Measurements from ENCODE around the gene AIFM3.

Gene AIFM3

DNA sequence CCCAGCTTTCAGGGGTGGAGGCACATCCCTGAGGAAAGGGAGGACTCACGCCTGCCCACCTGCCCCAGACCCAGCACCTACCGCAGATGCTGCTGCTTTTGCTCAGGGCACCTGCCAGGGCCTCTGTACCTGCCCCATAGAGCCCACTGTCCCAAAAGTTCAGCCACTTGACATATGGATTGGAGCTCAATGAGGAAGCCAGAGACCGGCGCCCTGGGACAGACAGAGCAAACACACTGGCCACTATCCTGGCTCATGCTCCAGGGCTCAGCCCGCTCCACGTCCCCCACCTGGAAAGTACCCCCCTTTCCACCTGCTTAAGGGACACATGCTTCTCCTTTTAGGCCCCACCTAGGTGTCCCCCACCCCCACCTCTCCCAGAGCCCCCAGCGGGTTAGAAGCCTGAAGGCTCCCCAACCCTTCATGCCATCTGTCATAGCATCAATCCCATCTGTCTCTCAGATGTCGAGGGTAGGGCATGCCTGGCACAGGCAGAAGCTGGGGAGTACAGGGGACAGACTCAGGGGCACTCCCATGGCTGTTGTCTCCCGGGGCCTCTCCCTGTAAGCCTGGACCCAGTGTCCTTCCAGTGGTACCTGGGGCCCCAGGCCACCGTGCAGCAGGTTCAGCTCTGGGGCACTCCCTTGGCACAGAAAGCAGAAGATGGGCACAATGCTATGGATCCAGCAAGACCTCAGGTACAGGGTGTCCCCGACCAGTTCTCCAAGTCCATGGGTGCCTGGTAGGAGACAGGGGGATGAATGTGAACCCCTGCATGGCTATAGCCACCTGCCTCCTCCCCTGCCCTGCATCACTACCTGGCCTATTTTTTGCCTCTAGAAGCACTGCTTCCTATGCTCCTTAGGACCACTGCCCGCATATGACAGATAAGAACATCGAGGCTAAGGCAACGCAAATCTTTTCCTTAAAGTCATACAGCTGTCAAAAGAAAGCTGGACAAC lies 45.7 kb downstream of the AIFM3 start:
- no peak for ATAC-seq (replicated peaks)
- peak overlapping the region; percentile 80 to 88 for H3K4me3 Mint-ChIP-seq
- no peak for DNase-seq
- H3K36me3 Mint-ChIP-seq (ENCODE audit: insufficient read depth), result peaks cover 8% of the 10 kb centered on the region
- H3K27ac Mint-ChIP-seq, result peak overlapping the region; percentile 92 to 98
- H3K4me1 Mint-ChIP-seq (ENCODE audit: low read depth in 2 of 2), result peaks cover 20 to 30% of the 10 kb centered on the region in 2 donors
- no peaks in the 10 kb centered on the region for H3K27me3 Mint-ChIP-seq
- H3K9me3 Mint-ChIP-seq, result no peaks in the 10 kb centered on the region

DNA sequence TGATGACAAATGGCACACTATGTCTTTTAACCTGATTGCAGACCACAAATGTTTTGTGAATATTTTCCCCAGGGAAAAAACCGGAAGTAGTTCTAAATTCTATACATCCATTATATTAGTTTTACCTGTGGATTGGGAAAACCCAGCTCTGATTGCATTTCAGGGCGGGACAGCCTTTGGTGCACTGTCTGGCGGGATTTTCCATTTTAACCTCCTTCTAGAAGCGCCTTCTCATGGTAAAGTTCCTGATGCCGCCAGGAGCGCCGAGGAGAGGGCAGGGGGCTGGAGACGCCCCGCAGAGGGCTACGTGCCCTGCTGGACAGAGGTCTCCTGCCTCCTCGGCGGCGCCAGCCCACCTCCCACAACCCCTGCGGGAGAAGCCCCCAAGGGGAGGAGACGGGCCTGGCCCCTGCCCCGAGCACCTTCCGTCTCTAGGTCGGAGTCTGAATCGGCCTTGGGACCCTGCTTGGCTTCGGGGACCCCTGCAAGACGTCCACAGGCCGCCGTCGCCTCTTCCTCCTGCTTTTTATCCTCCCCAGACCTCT lies 46.7 kb downstream of the AIFM3 start:
- Mint-ChIP-seq H3K27me3 (no peaks in the 10 kb centered on the region), H3K4me1 (ENCODE audit: low read depth in 2 of 2) (peaks cover 20 to 33% of the 10 kb centered on the region in 2 donors), H3K9me3 (no peaks in the 10 kb centered on the region), H3K36me3 (ENCODE audit: insufficient read depth) (peaks cover 8% of the 10 kb centered on the region), H3K27ac (peak overlapping the region; percentile 92 to 98), H3K4me3 (peak overlapping the region; percentile 80 to 88)
- no peak for ATAC-seq (replicated peaks)
- no peak for DNase-seq

- Mint-ChIP-seq H3K36me3 (ENCODE audit: insufficient read depth) (peaks cover 8% of the 10 kb centered on the region), H3K9me3 (no peaks in the 10 kb centered on the region), H3K27ac (peak overlapping the region; percentile 92 to 98), H3K27me3 (no peaks in the 10 kb centered on the region), H3K4me1 (ENCODE audit: low read depth in 2 of 2) (peaks cover 20 to 33% of the 10 kb centered on the region in 2 donors), H3K4me3 (peak overlapping the region; percentile 80 to 88)
- DNase-seq, result peak; percentile 81 to 89 (median 87)
- ATAC-seq (replicated peaks), result peak; percentile 92
Observed at GRCh38 chr22:21014202-21014725, 47.2 kb downstream of the AIFM3 start.

- ATAC-seq (replicated peaks), result no peak
- H3K36me3 Mint-ChIP-seq (ENCODE audit: insufficient read depth), result peaks cover 8% of the 10 kb centered on the region
- peak within 1 kb of the TSS; percentile 80 to 88 for H3K4me3 Mint-ChIP-seq
- peaks cover 20 to 30% of the 10 kb centered on the region in 2 donors for H3K4me1 Mint-ChIP-seq (ENCODE audit: low read depth in 2 of 2)
- no peaks in the 10 kb centered on the region for H3K27me3 Mint-ChIP-seq
- DNase-seq, result no peak
- H3K9me3 Mint-ChIP-seq, result no peaks in the 10 kb centered on the region
- peak within 1 kb of the TSS; percentile 92 to 98 for H3K27ac Mint-ChIP-seq
Observed at GRCh38 chr22:21014726-21015465, 47.8 kb downstream of the AIFM3 start, which contains the start of gene P2RX6. Gene P2RX6 (plus strand): TSS chr22:21015165. CDS start chr22:21015175, 10 bp downstream.

- peaks cover 20 to 30% of the 10 kb centered on the region in 2 donors for H3K4me1 Mint-ChIP-seq (ENCODE audit: low read depth in 2 of 2)
- no peaks in the 10 kb centered on the region for H3K27me3 Mint-ChIP-seq
- ATAC-seq (replicated peaks) (no peak), DNase-seq (no peak)
- peak overlapping the region in 1 of 2 donors; percentile 80 for H3K4me3 Mint-ChIP-seq
- H3K36me3 Mint-ChIP-seq (ENCODE audit: insufficient read depth), result peaks cover 8% of the 10 kb centered on the region
- H3K9me3 Mint-ChIP-seq, result no peaks in the 10 kb centered on the region
- H3K27ac Mint-ChIP-seq, result peak overlapping the region; percentile 92 to 98
Observed at GRCh38 chr22:21015466-21016006, 48.5 kb downstream of the AIFM3 start.

- Mint-ChIP-seq H3K4me3 (peak overlapping the region in 1 of 2 donors; percentile 44), H3K9me3 (no peaks in the 10 kb centered on the region), H3K27me3 (no peaks in the 10 kb centered on the region), H3K4me1 (ENCODE audit: low read depth in 2 of 2) (peaks cover 20 to 30% of the 10 kb centered on the region in 2 donors), H3K36me3 (ENCODE audit: insufficient read depth) (peaks cover 8% of the 10 kb centered on the region), H3K27ac (peak overlapping the region; percentile 92 to 98)
- DNase-seq (no peak), ATAC-seq (replicated peaks) (no peak)
Observed at GRCh38 chr22:21016644-21017420, 49.8 kb downstream of the AIFM3 start.

DNA sequence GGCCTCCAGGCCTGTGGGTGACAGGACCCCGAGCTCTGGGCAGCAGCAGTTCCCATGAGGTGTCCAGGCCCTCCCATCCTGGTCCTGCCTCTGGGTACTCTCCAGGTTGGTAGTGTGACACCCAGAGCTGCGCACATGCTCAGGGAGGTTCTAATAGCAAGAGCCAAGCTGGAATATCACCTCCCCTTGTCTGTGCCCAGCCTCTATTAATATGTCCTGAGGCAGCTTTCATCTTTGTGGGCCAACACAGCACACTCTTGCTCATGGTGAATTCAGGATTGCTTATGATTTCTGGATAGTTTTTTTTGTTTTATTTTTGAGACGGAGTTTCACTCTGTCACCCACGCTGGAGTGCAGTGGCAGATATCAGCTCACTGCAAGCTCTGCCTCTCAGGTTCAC lies 51.3 kb downstream of the AIFM3 start:
- H3K36me3 Mint-ChIP-seq (ENCODE audit: insufficient read depth), result peaks cover 8% of the 10 kb centered on the region
- no peaks in the 10 kb centered on the region for H3K9me3 Mint-ChIP-seq
- no peak overlapping the region for H3K4me3 Mint-ChIP-seq
- H3K27me3 Mint-ChIP-seq, result no peaks in the 10 kb centered on the region
- peaks cover 20 to 28% of the 10 kb centered on the region in 2 donors for H3K4me1 Mint-ChIP-seq (ENCODE audit: low read depth in 2 of 2)
- DNase-seq (no peak), ATAC-seq (replicated peaks) (no peak)
- peak overlapping the region in 1 of 2 donors; percentile 98 for H3K27ac Mint-ChIP-seq

DNA sequence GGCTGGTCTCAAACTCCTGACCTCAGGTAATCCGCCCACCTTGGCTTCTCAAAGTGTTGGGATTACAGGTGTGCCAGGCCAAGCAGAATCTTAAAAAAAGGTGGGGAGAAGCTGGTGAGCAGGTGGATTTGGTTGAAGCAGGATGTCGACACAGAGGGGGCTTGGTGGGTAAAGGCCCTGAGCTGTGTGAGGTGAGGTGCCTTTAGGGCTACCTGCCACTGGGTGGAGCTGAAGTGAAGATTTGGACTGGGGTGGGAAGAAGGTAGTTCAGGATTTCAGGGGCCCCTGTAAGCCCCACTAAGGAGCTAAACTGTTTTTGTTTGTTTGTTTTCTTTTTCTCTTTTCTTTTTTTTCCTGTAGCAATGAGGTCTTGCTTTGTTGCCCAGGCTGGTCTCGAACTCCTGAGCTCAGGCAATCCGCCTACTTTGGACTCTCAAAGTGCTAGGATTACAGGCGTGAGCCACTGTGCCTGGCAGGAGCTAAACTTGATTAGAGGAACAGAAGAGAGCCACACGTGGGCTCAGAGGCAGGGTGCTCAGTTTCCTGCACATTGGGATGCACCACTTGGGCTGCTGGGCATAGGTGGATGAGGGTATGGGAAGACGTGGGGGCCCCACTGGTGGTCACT lies 53.9 kb downstream of the AIFM3 start:
- Mint-ChIP-seq H3K27ac (peak overlapping the region; percentile 30 to 72), H3K36me3 (ENCODE audit: insufficient read depth) (no peaks in the 10 kb centered on the region), H3K27me3 (no peaks in the 10 kb centered on the region), H3K9me3 (no peaks in the 10 kb centered on the region), H3K4me1 (ENCODE audit: low read depth in 2 of 2) (peaks cover 11 to 18% of the 10 kb centered on the region in 2 donors), H3K4me3 (no peak overlapping the region)
- ATAC-seq (replicated peaks) (peak; percentile 68), DNase-seq (no peak)

GRCh38 chr22:21022507-21022906 lies 55.5 kb downstream of the AIFM3 start:
- no peak for ATAC-seq (replicated peaks)
- Mint-ChIP-seq H3K4me3 (no peak overlapping the region), H3K4me1 (ENCODE audit: low read depth in 2 of 2) (peaks cover 12 to 16% of the 10 kb centered on the region in 2 donors), H3K27ac (no peak overlapping the region), H3K9me3 (no peaks in the 10 kb centered on the region), H3K27me3 (no peaks in the 10 kb centered on the region), H3K36me3 (ENCODE audit: insufficient read depth) (no peaks in the 10 kb centered on the region)
- DNase-seq, result no peak

DNA sequence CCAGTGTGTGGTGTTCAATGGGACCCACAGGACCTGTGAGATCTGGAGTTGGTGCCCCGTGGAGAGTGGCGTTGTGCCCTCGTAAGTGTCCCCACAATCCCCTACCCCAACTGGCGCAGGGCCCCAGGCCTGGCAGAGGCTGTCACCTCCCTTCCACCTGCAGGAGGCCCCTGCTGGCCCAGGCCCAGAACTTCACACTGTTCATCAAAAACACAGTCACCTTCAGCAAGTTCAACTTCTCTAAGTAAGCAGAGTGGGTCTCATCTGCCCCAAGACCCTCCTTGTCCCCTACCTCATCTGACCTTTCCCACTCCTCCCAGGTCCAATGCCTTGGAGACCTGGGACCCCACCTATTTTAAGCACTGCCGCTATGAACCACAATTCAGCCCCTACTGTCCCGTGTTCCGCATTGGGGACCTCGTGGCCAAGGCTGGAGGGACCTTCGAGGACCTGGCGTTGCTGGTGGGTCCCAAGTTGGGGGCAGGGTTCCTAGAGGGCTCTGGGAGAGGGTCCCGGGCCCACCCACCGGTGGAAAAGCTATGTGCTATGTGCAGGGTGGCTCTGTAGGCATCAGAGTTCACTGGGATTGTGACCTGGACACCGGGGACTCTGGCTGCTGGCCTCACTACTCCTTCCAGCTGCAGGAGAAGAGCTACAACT lies 56.0 kb downstream of the AIFM3 start:
- Mint-ChIP-seq H3K9me3 (no peaks in the 10 kb centered on the region), H3K4me3 (no peak overlapping the region), H3K4me1 (ENCODE audit: low read depth in 2 of 2) (peaks cover 12 to 14% of the 10 kb centered on the region in 2 donors), H3K27me3 (no peaks in the 10 kb centered on the region), H3K36me3 (ENCODE audit: insufficient read depth) (no peaks in the 10 kb centered on the region), H3K27ac (no peak overlapping the region)
- DNase-seq (no peak), ATAC-seq (replicated peaks) (no peak)

- H3K4me3 Mint-ChIP-seq, result peak overlapping the region; percentile 57 to 64
- H3K4me1 Mint-ChIP-seq (ENCODE audit: low read depth in 2 of 2), result peaks cover 12 to 13% of the 10 kb centered on the region in 2 donors
- H3K36me3 Mint-ChIP-seq (ENCODE audit: insufficient read depth), result no peaks in the 10 kb centered on the region
- peak; percentile 84 for ATAC-seq (replicated peaks)
- peak overlapping the region; percentile 79 to 86 for H3K27ac Mint-ChIP-seq
- H3K27me3 Mint-ChIP-seq, result peaks cover 10 to 15% of the 10 kb centered on the region in 2 donors
- no peaks in the 10 kb centered on the region for H3K9me3 Mint-ChIP-seq
- DNase-seq, result no peak
Observed at GRCh38 chr22:21025266-21025665, 58.2 kb downstream of the AIFM3 start.
